ENCODE results near the gene ENPP1.
A peak's percentile ranks its signal among the peaks of the same experiment; 100 is the strongest.

DNA sequence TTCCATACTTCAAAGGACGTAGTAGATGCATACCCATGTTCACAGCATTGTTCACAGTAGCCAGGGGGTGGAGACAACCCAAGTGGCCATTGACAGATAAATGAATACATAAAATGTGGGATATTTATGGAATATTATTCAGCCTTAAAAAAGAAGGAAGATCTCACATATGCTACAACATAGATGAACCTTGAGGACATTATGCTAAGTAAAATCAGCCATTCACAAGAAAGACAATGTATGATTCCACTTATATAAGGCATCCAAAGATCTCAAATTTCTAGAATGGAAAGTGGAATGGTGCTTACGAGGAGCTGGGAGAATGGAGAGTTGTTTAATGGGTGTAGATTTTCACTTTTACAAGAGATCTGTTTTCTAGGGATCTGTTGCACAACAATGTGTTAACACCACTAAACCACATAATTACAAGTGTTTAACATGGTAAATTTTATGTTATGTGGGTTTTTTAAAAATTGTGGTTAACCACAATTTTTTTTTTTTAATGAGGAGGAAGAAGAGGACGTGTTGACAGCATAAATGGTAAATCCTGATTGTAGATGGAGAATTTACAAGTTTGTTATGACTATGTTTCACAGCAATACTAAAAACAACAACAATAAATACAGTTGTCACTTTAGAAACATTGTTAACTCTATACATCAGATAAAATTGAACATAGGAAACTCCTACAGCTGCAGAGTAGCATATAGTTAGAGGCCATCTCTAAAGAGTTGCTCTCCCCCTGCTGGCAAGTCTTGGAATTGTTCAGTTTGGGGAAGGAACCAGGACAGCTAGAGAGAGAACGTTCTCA is 101.8 kb downstream of the ENPP1 start:
- TF ChIP-seq, protein P1, sequence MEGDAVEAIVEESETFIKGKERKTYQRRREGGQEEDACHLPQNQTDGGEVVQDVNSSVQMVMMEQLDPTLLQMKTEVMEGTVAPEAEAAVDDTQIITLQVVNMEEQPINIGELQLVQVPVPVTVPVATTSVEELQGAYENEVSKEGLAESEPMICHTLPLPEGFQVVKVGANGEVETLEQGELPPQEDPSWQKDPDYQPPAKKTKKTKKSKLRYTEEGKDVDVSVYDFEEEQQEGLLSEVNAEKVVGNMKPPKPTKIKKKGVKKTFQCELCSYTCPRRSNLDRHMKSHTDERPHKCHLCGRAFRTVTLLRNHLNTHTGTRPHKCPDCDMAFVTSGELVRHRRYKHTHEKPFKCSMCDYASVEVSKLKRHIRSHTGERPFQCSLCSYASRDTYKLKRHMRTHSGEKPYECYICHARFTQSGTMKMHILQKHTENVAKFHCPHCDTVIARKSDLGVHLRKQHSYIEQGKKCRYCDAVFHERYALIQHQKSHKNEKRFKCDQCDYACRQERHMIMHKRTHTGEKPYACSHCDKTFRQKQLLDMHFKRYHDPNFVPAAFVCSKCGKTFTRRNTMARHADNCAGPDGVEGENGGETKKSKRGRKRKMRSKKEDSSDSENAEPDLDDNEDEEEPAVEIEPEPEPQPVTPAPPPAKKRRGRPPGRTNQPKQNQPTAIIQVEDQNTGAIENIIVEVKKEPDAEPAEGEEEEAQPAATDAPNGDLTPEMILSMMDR (conservative IDR thresholded peaks at IDR 0.05), result peak; percentile 99
- TF ChIP-seq EZH2 (IDR thresholded peaks at IDR 0.05; ENCODE audit: low read depth), result no peak
